H1 (cell line): ENCODE measurements around the gene MAGI3. TPM values are rescaled to one million over a fixed set of nuclear protein-coding genes. Genes with fewer than 3 reads are reported as not detected.

ENCODE experiments used
- CTCF ChIA-PET: fragments of 300-600 bp; sonication (Branson Sonifier 250); formaldehyde crosslinking; loops from one replicate; lab custom pipeline; 2021; ENCODE audit not compliant: partially characterized antibody; lab: Charles Lee
- POLR2A ChIA-PET: fragments of 300-600 bp; sonication (Branson Sonifier 250); formaldehyde crosslinking; loops from one replicate; lab custom pipeline; 2021; ENCODE audit warnings: inconsistent platforms; ENCODE audit not compliant: partially characterized antibody; lab: Charles Lee
- DNase-seq, 2 experiments: peaks; one replicate each; pipeline versions ENCODE4 v3.0.0 to v3.0.0-alpha.2; 2010 to 2022; ENCODE audit warnings: low spot score in 2 of 2, low read depth in 1 of 2, mixed read lengths in 1 of 2
- FAIRE-seq: peaks from 2 replicates; lab custom pipeline; 2011; peaks lifted over from hg19 to GRCh38; lab: Jason Lieb, UNC
- H2AFZ ChIP-seq: 2 replicates; pipeline ENCODE4 v1.8.1; 2012; ENCODE audit warnings: low read length, inconsistent platforms
- H2AK5ac ChIP-seq: 2 replicates; pipeline ENCODE4 v1.6.1; 2013; ENCODE audit warnings: low read depth, low read length
- H2BK120ac ChIP-seq: replicated peaks from 2 replicates; pipeline ENCODE3; 2013; ENCODE audit warnings: low read depth, low read length, inconsistent platforms
- H2BK12ac ChIP-seq: 2 replicates; pipeline ENCODE4 v1.6.1; 2013; ENCODE audit warnings: low read depth, low read length
- H2BK15ac ChIP-seq: 2 replicates; pipeline ENCODE4 v1.6.1; 2013; ENCODE audit warnings: low read length
- H2BK20ac ChIP-seq: 2 replicates; pipeline ENCODE4 v1.6.1; 2013; ENCODE audit warnings: low read length
- H2BK5ac ChIP-seq: 2 replicates; pipeline ENCODE4 v1.6.1; 2013; ENCODE audit warnings: low read depth, low read length
- H3K14ac ChIP-seq: 2 replicates; pipeline ENCODE4 v1.6.1; 2013; ENCODE audit warnings: inconsistent platforms; ENCODE audit not compliant: insufficient read length
- H3K18ac ChIP-seq: 2 replicates; pipeline ENCODE4 v1.6.1; 2013; ENCODE audit warnings: low read length; ENCODE audit errors: extremely low read depth
- H3K23ac ChIP-seq: 2 replicates; pipeline ENCODE4 v1.6.1; 2013; ENCODE audit warnings: inconsistent platforms; ENCODE audit not compliant: insufficient read length
- H3K23me2 ChIP-seq: 2 replicates; pipeline ENCODE4 v1.6.1; 2013; ENCODE audit warnings: low read depth, low read length
- H3K27ac ChIP-seq: 2 replicates; pipeline ENCODE4 v1.6.1; 2011; ENCODE audit warnings: low read depth, low read length, inconsistent platforms
- H3K27me3 ChIP-seq, 4 experiments: replicated peaks in 1 of 4; 1 replicate in 1 of 4; 2 replicates in 3 of 4; pipeline versions ENCODE4 v1.6.1 to v1.8.1; 2011 to 2013; ENCODE audit warnings: low read length in 3 of 4, mild to moderate bottlenecking in 3 of 4, inconsistent platforms in 2 of 4, mixed read lengths in 2 of 4, moderate library complexity in 1 of 4; ENCODE audit not compliant: control insufficient read depth in 3 of 4, insufficient read depth in 3 of 4; ENCODE audit errors: extremely low read depth in 1 of 4
- H3K36me3 ChIP-seq, 4 experiments: 2 replicates each; pipeline versions ENCODE4 v1.6.1 to v1.8.1; 2011 to 2013; ENCODE audit warnings: mild to moderate bottlenecking in 4 of 4, low read length in 3 of 4, moderate library complexity in 2 of 4, control low read depth in 1 of 4, inconsistent platforms in 1 of 4; ENCODE audit not compliant: insufficient read depth in 4 of 4, control insufficient read depth in 2 of 4
- H3K4ac ChIP-seq: replicated peaks from 2 replicates; pipeline ENCODE3; 2013; ENCODE audit warnings: low read length, low read depth, mixed read lengths, inconsistent platforms; ENCODE audit not compliant: insufficient read length
- H3K4me1 ChIP-seq, 4 experiments: replicated peaks in 1 of 4; 1 replicate in 1 of 4; 2 replicates in 3 of 4; pipeline versions ENCODE4 v1.6.1 to v1.8.1; 2011 to 2013; ENCODE audit warnings: low read length in 3 of 4, inconsistent platforms in 2 of 4, mixed read lengths in 1 of 4; ENCODE audit not compliant: insufficient read depth in 4 of 4, control insufficient read depth in 3 of 4
- H3K4me2 ChIP-seq, 2 experiments: 2 replicates each; pipeline versions ENCODE4 v1.6.1 to v1.8.1; 2011 to 2013; ENCODE audit warnings: low read depth in 2 of 2, low read length in 2 of 2, control low read depth in 1 of 2, inconsistent platforms in 1 of 2, mild to moderate bottlenecking in 1 of 2; ENCODE audit not compliant: insufficient read depth in 1 of 2
- H3K4me3 ChIP-seq, 4 experiments: fragments of 200-600, 300-600 bp in 1 of 4; sonication (generic), shearing (Covaris generic), sonication (Bioruptor Twin) in 1 of 4; 2 replicates each; pipeline versions ENCODE4 v1.5.1 to v1.8.1; 2011 to 2016; ENCODE audit warnings: low read length in 4 of 4, low read depth in 3 of 4, control low read depth in 2 of 4, inconsistent platforms in 2 of 4, mild to moderate bottlenecking in 2 of 4, mixed read lengths in 1 of 4, moderate library complexity in 1 of 4; ENCODE audit not compliant: insufficient read depth in 2 of 4; ENCODE audit errors: extremely low read depth in 1 of 4
- H3K56ac ChIP-seq: replicated peaks from 2 replicates; pipeline ENCODE3; 2013; ENCODE audit warnings: low read depth, mild to moderate bottlenecking, mixed read lengths, low read length, inconsistent platforms; ENCODE audit not compliant: insufficient read length
- H3K79me1 ChIP-seq: 2 replicates; pipeline ENCODE4 v1.6.1; 2013; ENCODE audit warnings: low read depth, low read length, control low read depth
- H3K79me2 ChIP-seq, 2 experiments: 2 replicates each; pipeline versions ENCODE4 v1.6.1 to v1.8.1; 2012 to 2013; ENCODE audit warnings: low read length in 2 of 2, mild to moderate bottlenecking in 2 of 2, inconsistent platforms in 1 of 2; ENCODE audit not compliant: insufficient read depth in 2 of 2, control insufficient read depth in 1 of 2
- H3K9ac ChIP-seq, 4 experiments: replicated peaks in 1 of 4; 1 replicate in 1 of 4; 2 replicates in 3 of 4; pipeline versions ENCODE4 v1.6.1 to v1.8.1; 2011 to 2013; ENCODE audit warnings: low read depth in 3 of 4, low read length in 3 of 4, control low read depth in 2 of 4, mild to moderate bottlenecking in 2 of 4, moderate library complexity in 2 of 4, inconsistent platforms in 1 of 4; ENCODE audit errors: extremely low read depth in 1 of 4
- H3K9me3 ChIP-seq, 2 experiments: 2 replicates each; pipeline versions ENCODE4 v1.6.1 to v1.8.1; 2012 to 2013; ENCODE audit warnings: mild to moderate bottlenecking in 2 of 2, moderate library complexity in 2 of 2, control low read depth in 1 of 2, inconsistent platforms in 1 of 2, low read depth in 1 of 2, low read length in 1 of 2, mixed read lengths in 1 of 2; ENCODE audit not compliant: insufficient read depth in 2 of 2
- H4K20me1 ChIP-seq, 2 experiments: replicated peaks in 1 of 2; 2 replicates each; pipeline versions ENCODE3 to v1.8.1; 2011 to 2013; ENCODE audit warnings: inconsistent platforms in 2 of 2, low read length in 2 of 2, mild to moderate bottlenecking in 1 of 2; ENCODE audit not compliant: insufficient read depth in 2 of 2, control insufficient read depth in 1 of 2
- H4K5ac ChIP-seq: 2 replicates; pipeline ENCODE4 v1.6.1; 2013; ENCODE audit warnings: low read length, low read depth, mixed read lengths, inconsistent platforms; ENCODE audit not compliant: insufficient read length
- H4K8ac ChIP-seq: 2 replicates; pipeline ENCODE4 v1.8.0; 2013; ENCODE audit warnings: mild to moderate bottlenecking, moderate library complexity, low read length, inconsistent platforms; ENCODE audit not compliant: insufficient read depth; ENCODE audit errors: extremely low read depth
- H4K91ac ChIP-seq: replicated peaks from 2 replicates; pipeline ENCODE3; 2013; ENCODE audit warnings: low read length, mixed read lengths, inconsistent platforms; ENCODE audit not compliant: insufficient read length
- ASH2L ChIP-seq: fragments of 200-600, 300-600 bp; sonication (generic); IDR thresholded peaks from one replicate; pipeline ENCODE4 v1.7.1; 2017; ENCODE audit warnings: low read length
- BACH1 ChIP-seq: IDR thresholded peaks from 2 replicates; pipeline ENCODE4 v1.6.1; 2012; ENCODE audit warnings: low read length, improper control_type of control experiment
- HDAC2 ChIP-seq, 2 experiments: fragments of 300-600 bp in 1 of 2; sonication (generic) in 1 of 2; IDR thresholded peaks; 2 replicates each; pipeline ENCODE4 v1.6.1; 2011 to 2012; ENCODE audit warnings: low read depth in 2 of 2, low read length in 2 of 2, mild to moderate bottlenecking in 2 of 2, moderate library complexity in 2 of 2, borderline replicate concordance in 1 of 2, inconsistent platforms in 1 of 2
- SRF ChIP-seq: IDR thresholded peaks from 2 replicates; pipeline ENCODE4 v1.6.1; 2011; ENCODE audit warnings: mild to moderate bottlenecking, low read depth, low read length, moderate library complexity
- WGBS, 2 experiments: shearing (Covaris generic) in 1 of 2; methylation state at CpG; one replicate each; pipeline versions ENCODE4 v1.1.6 to v1.1.7; 2013 to 2015; ENCODE audit warnings: low lambda C conversion rate in 2 of 2, mixed read lengths in 2 of 2, inconsistent platforms in 1 of 2, low coverage in 1 of 2, missing lambda C conversion rate in 1 of 2; ENCODE audit not compliant: insufficient replicate concordance in 2 of 2, insufficient coverage in 1 of 2, insufficient read length in 1 of 2; ENCODE audit errors: extremely low coverage in 1 of 2, missing lambda C conversion rate in 1 of 2; 5-methylcytosine and 5-hydroxymethylcytosine counted together
- long read RNA-seq, 2 experiments: library from RNA in 1 of 2; library from capped mRNA in 1 of 2; stranded (forward); transcript quantifications; one replicate each; pipeline ENCODE4 v2.0.0, GENCODE V29; 2021; ENCODE audit warnings: inconsistent platforms in 1 of 2
- polyA minus RNA-seq, 3 experiments: library from RNA; depleted of rRNA, polyadenylated mRNA; stranded (reverse); fragments of >200 nt; gene quantifications; 1 replicate in 2 of 3; 2 replicates in 1 of 3; pipeline ENCODE4 v1.2.3, GENCODE V29; 2011
- polyA plus RNA-seq, 7 experiments: library from polyadenylated mRNA; depleted of rRNA in 3 of 7; stranded (reverse) in 5 of 7; unstranded in 2 of 7; fragments of >200 nt in 5 of 7; fragments of 200-250 nt in 2 of 7; gene quantifications; 1 replicate in 5 of 7; 2 replicates in 1 of 7; 4 replicates in 1 of 7; pipeline versions ENCODE4 v1.2.1 to v1.2.3, GENCODE V29; 2011 to 2013; ENCODE audit warnings: missing spikeins in 2 of 7, mixed read lengths in 2 of 7
- total RNA-seq: library from RNA; stranded (reverse); fragmentation: NEBNext Ultra II Directional; extraction: Animal tissue kit (Norgen Biotek cat#: 25700); gene quantifications from 2 replicates; pipeline ENCODE4 v1.2.1, GENCODE V29; 2021
- TF ChIP-seq, protein P1 (sequence below), 3 experiments: IDR thresholded peaks; 1 replicate in 2 of 3; 2 replicates in 1 of 3; pipeline versions ENCODE4 v1.5.1 to v1.6.1; 2011; ENCODE audit warnings: low read length in 3 of 3, mild to moderate bottlenecking in 3 of 3, inconsistent platforms in 2 of 3, low read depth in 1 of 3, moderate library complexity in 1 of 3; ENCODE audit not compliant: insufficient read depth in 1 of 3; ENCODE audit errors: control extremely low read depth in 1 of 3

Gene MAGI3
- total RNA-seq (6.7 and 7.8 TPM in 2 replicates), polyA plus RNA-seq (2011; rRNA removed) (2.1 and 2.3 TPM in 2 replicates), polyA minus RNA-seq (2011; rRNA and poly(A)+ RNA removed) (14.3 and 19.3 TPM in 2 replicates)
- polyA plus RNA-seq (2011; cell fraction: cytosol; rRNA removed) = 2.5 TPM
- 4.2 TPM for polyA plus RNA-seq (2011; cell fraction: nucleus; rRNA removed)
- polyA plus RNA-seq (2012, experiment 1 of 2) = 3.5 to 5.5 TPM (median 4.2 TPM) in 4 replicates
- 1.3 TPM for polyA plus RNA-seq (2012, experiment 2 of 2)
- polyA plus RNA-seq (2013, experiment 1 of 2) = 2.7 TPM
- 2.5 TPM for polyA plus RNA-seq (2013, experiment 2 of 2)
- 5.1 TPM for polyA minus RNA-seq (2011; cell fraction: cytosol; rRNA and poly(A)+ RNA removed)
- 34.4 TPM for polyA minus RNA-seq (2011; cell fraction: nucleus; rRNA and poly(A)+ RNA removed)
- long read RNA-seq, experiment 1, partial matches to known transcripts = 1 of 3 reads
- long read RNA-seq, experiment 1, other reads (novel, unspliced or antisense) = 2 of 3 reads
- long read RNA-seq, experiment 2 = 0 reads

DNA sequence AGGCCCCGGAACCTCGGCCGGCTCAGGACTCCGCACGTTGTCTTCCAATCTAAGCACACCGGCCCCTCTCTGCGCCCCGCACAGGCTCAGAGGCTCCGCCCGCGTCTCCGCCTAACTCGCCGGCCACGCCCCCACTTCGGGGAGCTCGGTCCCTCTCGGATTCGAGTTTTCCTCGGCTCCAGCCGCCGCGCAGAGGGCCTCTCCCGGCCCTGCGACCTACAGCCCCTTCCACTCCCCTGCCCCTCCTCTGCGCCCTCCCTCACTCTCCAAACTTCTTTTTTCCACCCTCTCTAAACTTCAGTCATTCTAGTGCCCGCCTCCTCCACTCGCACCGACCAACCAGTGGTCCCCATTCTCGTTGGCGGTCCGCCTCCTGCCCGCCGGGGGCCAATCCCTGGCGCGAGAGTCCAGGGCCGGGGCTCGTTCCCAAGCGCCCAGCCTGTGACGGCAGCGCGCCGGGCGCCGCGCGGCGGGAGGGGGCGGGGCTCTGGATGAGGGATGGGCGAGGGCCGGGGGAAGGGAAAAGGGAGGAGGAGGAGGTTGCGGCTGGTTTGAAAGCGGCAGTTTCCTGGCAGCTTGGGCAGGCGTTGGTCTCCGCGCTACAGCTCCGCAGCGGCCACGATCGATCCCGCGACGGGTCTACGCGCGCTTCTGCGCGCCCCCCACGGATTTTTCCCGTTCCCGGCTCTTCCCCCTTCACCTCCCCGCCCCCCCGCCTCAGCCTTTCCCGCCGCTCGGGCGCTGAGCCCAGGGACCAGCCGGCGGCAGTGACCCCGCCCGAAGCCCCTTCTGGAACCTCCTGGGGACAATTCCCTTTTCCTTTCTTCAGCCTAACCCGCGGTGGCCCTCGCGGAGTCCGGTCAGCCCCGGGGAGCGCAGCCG, at the start of gene MAGI3:
Gene MAGI3, plus strand, starts transcription at position 563 of the 882 bp plus-strand sequence. CDS start 519 bp downstream, outside the sequence.
- H3K79me2 ChIP-seq = peaks cover 0 to 28% of the 10 kb centered on the region in 2 experiments; a peak in 3 of 4 replicates
- peak within 1 kb of the TSS; percentile 62; the same call in 1 of the 2 replicates for H2BK5ac ChIP-seq
- H4K8ac ChIP-seq = peak within 1 kb of the TSS; percentile 63
- peaks cover 0 to 11% (median 4%) of the 10 kb centered on the region in 4 experiments; a peak in 3 of 7 replicates for H3K4me1 ChIP-seq
- H3K4me2 ChIP-seq = peak within 1 kb of the TSS; percentile 92 to 95
- H3K27ac ChIP-seq = peak within 1 kb of the TSS; percentile 42; the same call in 1 of the 2 replicates
- H3K18ac ChIP-seq = peak within 1 kb of the TSS; percentile 66
- H3K36me3 ChIP-seq = no peaks in the 10 kb centered on the region
- ChIA-PET POLR2A (interaction anchor here (0.6 to 1.4 kb wide), 5 partner anchors 10 to 348 kb away, joined by 3 to 5 read pairs (median 3); no protein-coding TSS in a partner anchor), CTCF (interaction anchor here (0.6 to 1.1 kb wide), 4 partner anchors 13 to 515 kb away, joined by 3 to 4 read pairs (median 4); partner anchors contain the start of gene DCLRE1B)
- H3K23me2 ChIP-seq = peaks cover 17% of the 10 kb centered on the region
- H3K4me3 ChIP-seq = peak within 1 kb of the TSS; percentile 78 to 94 (median 86)
- peak within 1 kb of the TSS; percentile 52 for H3K14ac ChIP-seq
- H2AFZ ChIP-seq = peak within 1 kb of the TSS; percentile 64
- H2BK120ac ChIP-seq = no peak within 1 kb of the TSS
- H4K91ac ChIP-seq = peak within 1 kb of the TSS; percentile 56
- H2BK12ac ChIP-seq = no peak within 1 kb of the TSS
- H3K4ac ChIP-seq = no peak within 1 kb of the TSS
- H2AK5ac ChIP-seq = no peak within 1 kb of the TSS
- peak; percentile 28 for FAIRE-seq
- WGBS, 2 experiments = 1% methylated on average over 26 of the region's 89 CpGs; no CpG with 5 or more reads in 1 of the 2 experiments
- peak within 1 kb of the TSS; percentile 54 for H3K56ac ChIP-seq
- H2BK15ac ChIP-seq = no peak within 1 kb of the TSS
- H4K5ac ChIP-seq = peak within 1 kb of the TSS; percentile 48
- no peaks in the 10 kb centered on the region for H3K79me1 ChIP-seq
- H3K9me3 ChIP-seq = no peaks in the 10 kb centered on the region
- H3K23ac ChIP-seq = no peak within 1 kb of the TSS
- peak within 1 kb of the TSS; percentile 25 to 58 (median 48) for H3K9ac ChIP-seq
- H3K27me3 ChIP-seq = no peaks in the 10 kb centered on the region; a peak in 2 of 7 replicates
- H4K20me1 ChIP-seq = peaks cover 8 to 10% of the 10 kb centered on the region in 2 experiments
- no peak within 1 kb of the TSS for H2BK20ac ChIP-seq
- peak; percentile 94 to 98 for DNase-seq
- TF ChIP-seq ASH2L = peak; percentile 59
- no peak for TF ChIP-seq HDAC2 (IDR thresholded peaks at IDR 0.05; ENCODE audit: borderline replicate concordance in 1 of 2, low read depth in 2 of 2, low read length in 2 of 2)
- no peak for TF ChIP-seq SRF
- TF ChIP-seq, protein P1, sequence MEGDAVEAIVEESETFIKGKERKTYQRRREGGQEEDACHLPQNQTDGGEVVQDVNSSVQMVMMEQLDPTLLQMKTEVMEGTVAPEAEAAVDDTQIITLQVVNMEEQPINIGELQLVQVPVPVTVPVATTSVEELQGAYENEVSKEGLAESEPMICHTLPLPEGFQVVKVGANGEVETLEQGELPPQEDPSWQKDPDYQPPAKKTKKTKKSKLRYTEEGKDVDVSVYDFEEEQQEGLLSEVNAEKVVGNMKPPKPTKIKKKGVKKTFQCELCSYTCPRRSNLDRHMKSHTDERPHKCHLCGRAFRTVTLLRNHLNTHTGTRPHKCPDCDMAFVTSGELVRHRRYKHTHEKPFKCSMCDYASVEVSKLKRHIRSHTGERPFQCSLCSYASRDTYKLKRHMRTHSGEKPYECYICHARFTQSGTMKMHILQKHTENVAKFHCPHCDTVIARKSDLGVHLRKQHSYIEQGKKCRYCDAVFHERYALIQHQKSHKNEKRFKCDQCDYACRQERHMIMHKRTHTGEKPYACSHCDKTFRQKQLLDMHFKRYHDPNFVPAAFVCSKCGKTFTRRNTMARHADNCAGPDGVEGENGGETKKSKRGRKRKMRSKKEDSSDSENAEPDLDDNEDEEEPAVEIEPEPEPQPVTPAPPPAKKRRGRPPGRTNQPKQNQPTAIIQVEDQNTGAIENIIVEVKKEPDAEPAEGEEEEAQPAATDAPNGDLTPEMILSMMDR (IDR thresholded peaks at IDR 0.05; ENCODE audit: control extremely low read depth in 1 of 3, insufficient read depth in 1 of 3, low read depth in 1 of 3, low read length in 3 of 3) = no peak
- TF ChIP-seq BACH1 = no peak
